ENCODE results near the gene DGAT2. TPM values are rescaled to one million over a fixed set of nuclear protein-coding genes. Genes with fewer than 3 reads are reported as not detected.
A peak's percentile ranks its signal among the peaks of the same experiment; 100 is the strongest.

The DGAT2 gene
- total RNA-seq, 4 donors from 2014 or later: 69.8 to 338 (median 184) TPM

- H3K27me3 ChIP-seq: peaks cover 7% of the 10 kb centered on the region
- DNase-seq (ENCODE audit: low spot score in 2 of 2): no peak
- H3K4me1 ChIP-seq: peaks cover 18% of the 10 kb centered on the region
- H3K27ac ChIP-seq: no peak overlapping the region
- 97% methylated on average over 3 of the region's 3 CpGs for WGBS
- no peak overlapping the region for H3K4me3 ChIP-seq
- TF ChIP-seq POLR2AphosphoS5 (IDR thresholded peaks at IDR 0.05) (no peak), CTCF (IDR thresholded peaks at IDR 0.05) (no peak), EP300 (IDR thresholded peaks at IDR 0.05) (no peak), POLR2A (IDR thresholded peaks at IDR 0.05) (no peak)
- no peaks in the 10 kb centered on the region for H3K9me3 ChIP-seq
- H3K36me3 ChIP-seq: no peaks in the 10 kb centered on the region
Observed at GRCh38 chr11:75765116-75765515, 3.5 kb upstream of the DGAT2 start.

GRCh38 chr11:75766443-75767227 lies 1.9 kb upstream of the DGAT2 start:
- TF ChIP-seq POLR2A (IDR thresholded peaks at IDR 0.05) (no peak), CTCF (IDR thresholded peaks at IDR 0.05) (no peak), EP300 (IDR thresholded peaks at IDR 0.05) (no peak), POLR2AphosphoS5 (IDR thresholded peaks at IDR 0.05) (no peak)
- no peaks in the 10 kb centered on the region for H3K36me3 ChIP-seq
- WGBS: 79% methylated on average over 4 of the region's 4 CpGs
- H3K9me3 ChIP-seq: no peaks in the 10 kb centered on the region
- no peak for DNase-seq (ENCODE audit: low spot score in 2 of 2)
- no peak overlapping the region for H3K4me3 ChIP-seq
- H3K4me1 ChIP-seq: peaks cover 18% of the 10 kb centered on the region
- peaks cover 7% of the 10 kb centered on the region for H3K27me3 ChIP-seq
- no peak overlapping the region for H3K27ac ChIP-seq

GRCh38 chr11:75767228-75767572 lies 1.4 kb upstream of the DGAT2 start:
- Histone ChIP-seq H3K4me1 (peaks cover 22% of the 10 kb centered on the region), H3K27ac (no peak overlapping the region), H3K36me3 (no peaks in the 10 kb centered on the region), H3K9me3 (no peaks in the 10 kb centered on the region), H3K4me3 (no peak overlapping the region), H3K27me3 (peaks cover 7% of the 10 kb centered on the region)
- DNase-seq (ENCODE audit: low spot score in 2 of 2): no peak
- 92% methylated on average over 6 of the region's 6 CpGs for WGBS
- TF ChIP-seq POLR2AphosphoS5 (IDR thresholded peaks at IDR 0.05) (no peak), CTCF (IDR thresholded peaks at IDR 0.05) (no peak), POLR2A (IDR thresholded peaks at IDR 0.05) (no peak), EP300 (IDR thresholded peaks at IDR 0.05) (no peak)

GRCh38 chr11:75767793-75768111 lies 826 bp upstream of the DGAT2 start:
- Histone ChIP-seq H3K9me3 (no peaks in the 10 kb centered on the region), H3K27me3 (peaks cover 7% of the 10 kb centered on the region), H3K27ac (no peak overlapping the region), H3K4me3 (peak overlapping the region; percentile 69), H3K4me1 (peaks cover 22% of the 10 kb centered on the region), H3K36me3 (no peaks in the 10 kb centered on the region)
- no peak for DNase-seq (ENCODE audit: low spot score in 2 of 2)
- WGBS: 60% methylated on average over 1 of the region's 1 CpG
- no peak for TF ChIP-seq EP300 (IDR thresholded peaks at IDR 0.05)
- TF ChIP-seq POLR2A (IDR thresholded peaks at IDR 0.05): no peak
- no peak for TF ChIP-seq CTCF (IDR thresholded peaks at IDR 0.05)
- TF ChIP-seq POLR2AphosphoS5 (IDR thresholded peaks at IDR 0.05): no peak

- Histone ChIP-seq H3K4me1 (peaks cover 22% of the 10 kb centered on the region), H3K4me3 (peak overlapping the region; percentile 69), H3K36me3 (no peaks in the 10 kb centered on the region), H3K27ac (peak overlapping the region; percentile 83), H3K27me3 (peaks cover 7% of the 10 kb centered on the region), H3K9me3 (no peaks in the 10 kb centered on the region)
- DNase-seq (ENCODE audit: low spot score in 2 of 2): no peak
- WGBS: 10% methylated on average over 36 of the region's 46 CpGs
- TF ChIP-seq POLR2A (IDR thresholded peaks at IDR 0.05) (no peak), EP300 (IDR thresholded peaks at IDR 0.05) (no peak), POLR2AphosphoS5 (IDR thresholded peaks at IDR 0.05) (no peak)
Observed at GRCh38 chr11:75768909-75769771, 562 bp downstream of the DGAT2 start.

All from suprapubic skin (tissue), 4 donors.